Ovary (tissue), 9 donors: Measurements from ENCODE around the gene RHOB. TPM values are rescaled to one million over a fixed set of nuclear protein-coding genes. Genes with fewer than 3 reads are reported as not detected.
A peak's percentile ranks its signal among the peaks of the same experiment; 100 is the strongest.

Experiments used
- DNase-seq, 5 donors: peaks; one replicate each; pipeline ENCODE4 v3.0.0-alpha.2; 2019 to 2020
- H3K27ac ChIP-seq, 2 donors: fragments of 200-600 bp; one replicate each; pipeline versions ENCODE4 v1.5.1 to v1.8.0; 2019 to 2022
- H3K27me3 ChIP-seq: fragments of 200-600 bp; one replicate; pipeline ENCODE4 v1.8.0; 2022
- H3K36me3 ChIP-seq: fragments of 200-600 bp; sonication (generic); one replicate; pipeline ENCODE4 v1.5.1; 2019
- H3K4me1 ChIP-seq: one replicate; pipeline ENCODE4 v1.8.1; 2013; ENCODE audit warnings: mild to moderate bottlenecking, moderate library complexity; ENCODE audit not compliant: insufficient read depth
- H3K4me3 ChIP-seq: fragments of 200-600 bp; sonication (generic); one replicate; pipeline ENCODE4 v1.5.1; 2017
- H3K9me3 ChIP-seq, 2 donors: fragments of 200-600 bp in 1 of 2; sonication (generic) in 1 of 2; one replicate each; pipeline versions ENCODE4 v1.5.1 to v1.8.1; 2013 to 2019; ENCODE audit warnings: mild to moderate bottlenecking in 1 of 2, moderate library complexity in 1 of 2
- EP300 ChIP-seq: sonication (generic); formaldehyde crosslinking; IDR thresholded peaks from one replicate; pipeline ENCODE4 v1.6.1; 2017; ENCODE audit warnings: antibody characterized with exemption
- POLR2A ChIP-seq: fragments of 450-650 bp; IDR thresholded peaks from one replicate; pipeline ENCODE4 v1.6.1; 2017; ENCODE audit warnings: antibody characterized with exemption, mild to moderate bottlenecking, moderate library complexity
- WGBS, 3 donors: extraction: QIAGEN DNeasy Blood & Tissue Kit in 1 of 3; methylation state at CpG; one replicate each; pipeline versions ENCODE4 v1.1.5 to v1.1.7; 2013 to 2017; 5-methylcytosine and 5-hydroxymethylcytosine counted together
- intact Hi-C, 4 donors: fragments of 100-400 bp; cut with DNase I; formaldehyde crosslinking; loops; one replicate each; pipeline versions ENCODE4 v1.11.0 to v1.15.1; 2022 to 2023
- polyA plus RNA-seq, 2 donors: library from polyadenylated mRNA; stranded (reverse); fragments of 200-250 nt in 1 of 2; fragments of 350-450 nt in 1 of 2; fragmentation: Illumina TruSeq in 1 of 2; extraction: RNeasy Lipid Tissue Mini Kit (QIAGEN cat#74804) in 1 of 2; gene quantifications; one replicate each; pipeline ENCODE4 v1.2.3, GENCODE V29; 2013 to 2014
- total RNA-seq, 7 donors: library from RNA; depleted of rRNA in 2 of 7; stranded (reverse); fragments of >200 nt in 2 of 7; fragmentation: NEBNext Ultra II Directional in 3 of 7; extraction: Animal tissue kit (Norgen Biotek cat#: 25700) in 3 of 7; gene quantifications; one replicate each; pipeline versions ENCODE4 v1.1.0 to v1.2.4, GENCODE V29; 2016 to 2023
- TF ChIP-seq, protein P1 (sequence below), 3 donors: fragments of 450-650 bp in 2 of 3; fragments of 200-600 bp in 1 of 3; IDR thresholded peaks; one replicate each; pipeline versions ENCODE4 v1.5.1 to v1.8.0; 2016 to 2022; ENCODE audit warnings: antibody characterized with exemption in 3 of 3, mild to moderate bottlenecking in 1 of 3
- donor health status: DM: no; HTN: no; CAD: no; lungs with moderate emphysema.
- donor health status: DM: no; HTN: no; CAD: no.
- donor health status: Bipolar disorder and iron deficiency.
- donor health status: DM: yes; HTN: yes; CAD: no.
- donor health status: DM: no; HTN: no; CAD: no.
- donor health status: DM: yes; HTN: yes; CAD: no.

RHOB gene
- total and polyA plus RNA-seq, 9 donors, result 200 to 1,363 (median 432) TPM

GRCh38 chr2:20400787-20401488 lies 45.9 kb upstream of the RHOB start:
- no peak overlapping the region for H3K27ac ChIP-seq
- 65 to 70% (median 69%) methylated on average over 3 of the region's 3 CpGs for WGBS, 3 donors
- intact Hi-C loops, result no loop called here
- H3K4me1 ChIP-seq, result no peaks in the 10 kb centered on the region
- DNase-seq, result no peak
- H3K9me3 ChIP-seq, result no peaks in the 10 kb centered on the region
- H3K4me3 ChIP-seq, result no peak overlapping the region
- H3K36me3 ChIP-seq, result no peaks in the 10 kb centered on the region
- TF ChIP-seq, protein P1, sequence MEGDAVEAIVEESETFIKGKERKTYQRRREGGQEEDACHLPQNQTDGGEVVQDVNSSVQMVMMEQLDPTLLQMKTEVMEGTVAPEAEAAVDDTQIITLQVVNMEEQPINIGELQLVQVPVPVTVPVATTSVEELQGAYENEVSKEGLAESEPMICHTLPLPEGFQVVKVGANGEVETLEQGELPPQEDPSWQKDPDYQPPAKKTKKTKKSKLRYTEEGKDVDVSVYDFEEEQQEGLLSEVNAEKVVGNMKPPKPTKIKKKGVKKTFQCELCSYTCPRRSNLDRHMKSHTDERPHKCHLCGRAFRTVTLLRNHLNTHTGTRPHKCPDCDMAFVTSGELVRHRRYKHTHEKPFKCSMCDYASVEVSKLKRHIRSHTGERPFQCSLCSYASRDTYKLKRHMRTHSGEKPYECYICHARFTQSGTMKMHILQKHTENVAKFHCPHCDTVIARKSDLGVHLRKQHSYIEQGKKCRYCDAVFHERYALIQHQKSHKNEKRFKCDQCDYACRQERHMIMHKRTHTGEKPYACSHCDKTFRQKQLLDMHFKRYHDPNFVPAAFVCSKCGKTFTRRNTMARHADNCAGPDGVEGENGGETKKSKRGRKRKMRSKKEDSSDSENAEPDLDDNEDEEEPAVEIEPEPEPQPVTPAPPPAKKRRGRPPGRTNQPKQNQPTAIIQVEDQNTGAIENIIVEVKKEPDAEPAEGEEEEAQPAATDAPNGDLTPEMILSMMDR (IDR thresholded peaks at IDR 0.05), result no peak
- TF ChIP-seq POLR2A (no peak), EP300 (no peak)
- H3K27me3 ChIP-seq, result no peaks in the 10 kb centered on the region

DNA sequence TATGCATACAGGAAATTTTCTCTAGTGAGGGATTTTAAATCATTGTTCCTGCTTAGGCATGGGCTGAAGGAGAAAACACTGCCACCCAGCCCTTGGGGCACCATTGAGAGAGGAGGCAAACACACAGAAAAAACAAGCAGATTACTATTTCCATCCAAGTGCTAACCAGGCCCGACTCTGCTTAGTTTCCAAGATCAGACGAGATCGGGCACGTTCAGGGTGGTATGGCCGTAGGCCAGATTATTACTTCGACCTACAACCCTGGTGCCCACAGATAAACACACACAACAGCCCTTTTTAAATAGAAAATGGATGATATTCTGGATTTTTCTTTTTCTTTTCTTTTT lies 45.4 kb upstream of the RHOB start:
- no peaks in the 10 kb centered on the region for H3K9me3 ChIP-seq
- DNase-seq, result no peak
- H3K4me3 ChIP-seq, result no peak overlapping the region
- intact Hi-C loops, result no loop called here
- H3K27me3 ChIP-seq, result no peaks in the 10 kb centered on the region
- WGBS, 3 donors, result 86 to 92% (median 88%) methylated on average over 6 of the region's 6 CpGs
- TF ChIP-seq POLR2A (no peak), EP300 (no peak)
- TF ChIP-seq, protein P1 (IDR thresholded peaks at IDR 0.05), result no peak
- no peak overlapping the region for H3K27ac ChIP-seq
- no peaks in the 10 kb centered on the region for H3K36me3 ChIP-seq
- no peaks in the 10 kb centered on the region for H3K4me1 ChIP-seq

- Histone ChIP-seq H3K27ac (no peak overlapping the region), H3K36me3 (no peaks in the 10 kb centered on the region), H3K4me1 (no peaks in the 10 kb centered on the region), H3K4me3 (no peak overlapping the region), H3K9me3 (no peaks in the 10 kb centered on the region), H3K27me3 (no peaks in the 10 kb centered on the region)
- intact Hi-C loops, result no loop called here
- 56 to 62% (median 62%) methylated on average over 5 of the region's 5 CpGs for WGBS, 3 donors
- no peak for TF ChIP-seq POLR2A
- TF ChIP-seq EP300, result no peak
- TF ChIP-seq, protein P1 (IDR thresholded peaks at IDR 0.05), result no peak
- DNase-seq, result peak in 1 of 5 donors; percentile 6
Measured at GRCh38 chr2:20403774-20404312, 43.0 kb upstream of the RHOB start.

GRCh38 chr2:20404950-20405349 lies 41.9 kb upstream of the RHOB start:
- Histone ChIP-seq H3K4me1 (no peaks in the 10 kb centered on the region), H3K27ac (no peak overlapping the region), H3K9me3 (no peaks in the 10 kb centered on the region), H3K27me3 (no peaks in the 10 kb centered on the region), H3K4me3 (no peak overlapping the region), H3K36me3 (no peaks in the 10 kb centered on the region)
- TF ChIP-seq EP300, result no peak
- TF ChIP-seq, protein P1 (IDR thresholded peaks at IDR 0.05), result no peak
- no peak for TF ChIP-seq POLR2A
- intact Hi-C loops, result no loop called here
- DNase-seq, result peak in 1 of 5 donors; percentile 1
- WGBS, 3 donors, result 88 to 95% (median 90%) methylated on average over 2 of the region's 2 CpGs
